A549 (cell line): ENCODE data around the gene CHST11. TPM values are rescaled to one million over a fixed set of nuclear protein-coding genes. Genes with fewer than 3 reads are reported as not detected.
A peak's percentile ranks its signal among the peaks of the same experiment; 100 is the strongest.

Experiments used
- ATAC-seq, 2 experiments: fragments of 200-7000 bp in 1 of 2; fragments of >200 bp in 1 of 2; cut with Nextera tagmentation in 1 of 2; cut with Tn5 transposase in 1 of 2; 3 replicates each; pipeline versions ENCODE4 v1.8.0 to v1.9.1; 2018 to 2020; ENCODE audit warnings: mild to moderate bottlenecking in 1 of 2, moderate library complexity in 1 of 2
- CTCF ChIA-PET: fragments of 300-600 bp; sonication (Branson Sonifier 250); formaldehyde crosslinking; extraction: SDS; loops from one replicate; lab custom pipeline; 2021; ENCODE audit warnings: antibody characterized with exemption, inconsistent platforms; lab: Yijun Ruan, JAX
- POLR2A ChIA-PET: fragments of 350-600 bp; formaldehyde crosslinking; extraction: SDS; loops from one replicate; lab custom pipeline; 2021; ENCODE audit warnings: antibody characterized with exemption, inconsistent platforms; lab: Yijun Ruan, JAX
- DNase-seq, 2 experiments: peaks; one replicate each; pipeline versions ENCODE4 v3.0.0 to v3.0.0-alpha.2; 2011 to 2016; ENCODE audit warnings: low read depth in 1 of 2, low spot score in 1 of 2
- FAIRE-seq: peaks from 2 replicates; lab custom pipeline; 2011; peaks lifted over from hg19 to GRCh38; lab: Jason Lieb, UNC
- H3K27ac ChIP-seq, 2 experiments: fragments of >200 bp; sonication (Bioruptor Twin); formaldehyde crosslinking; 3 replicates each; pipeline ENCODE4 v1.5.1; 2016 to 2017
- H3K4me1 ChIP-seq: fragments of >200 bp; sonication (Bioruptor Twin); formaldehyde crosslinking; 3 replicates; pipeline ENCODE4 v1.6.1; 2016
- H3K4me2 ChIP-seq: fragments of >200 bp; sonication (Bioruptor Twin); formaldehyde crosslinking; 3 replicates; pipeline ENCODE4 v1.6.1; 2016
- H3K4me3 ChIP-seq: fragments of >200 bp; sonication (Bioruptor Twin); formaldehyde crosslinking; 3 replicates; pipeline ENCODE4 v1.5.1; 2016
- H3K9me3 ChIP-seq: fragments of >200 bp; sonication (Bioruptor Twin); formaldehyde crosslinking; 3 replicates; pipeline ENCODE4 v1.6.1; 2016
- CBX8 ChIP-seq: fragments of 200-600 bp; sonication (generic); IDR thresholded peaks from 2 replicates; pipeline ENCODE4 v1.6.1; 2016
- CHD4 ChIP-seq: fragments of 200-600 bp; sonication (generic); IDR thresholded peaks from 2 replicates; pipeline ENCODE4 v1.6.1; 2016; ENCODE audit warnings: antibody characterized with exemption, mild to moderate bottlenecking, borderline replicate concordance
- EHF ChIP-seq: fragments of 250-450 bp; sonication (Bioruptor Pico); IDR thresholded peaks from 2 replicates; pipeline ENCODE4 v1.5.0; 2020; ENCODE audit warnings: mild to moderate bottlenecking
- EP300 ChIP-seq, 2 experiments: fragments of >200 bp; sonication (Bioruptor Twin); formaldehyde crosslinking; IDR thresholded peaks; 2 replicates in 1 of 2; 3 replicates in 1 of 2; pipeline ENCODE4 v1.6.1; 2016 to 2017
- FOSB ChIP-seq: fragments of 250-450 bp; sonication (Bioruptor Pico); IDR thresholded peaks from 2 replicates; pipeline ENCODE4 v1.5.0; 2020; ENCODE audit warnings: mild to moderate bottlenecking, moderate library complexity
- FOXS1 ChIP-seq: fragments of 250-450 bp; sonication (Bioruptor Pico); IDR thresholded peaks from 2 replicates; pipeline ENCODE4 v1.5.0; 2020; ENCODE audit warnings: mild to moderate bottlenecking, moderate library complexity
- HMGXB4 ChIP-seq: fragments of 250-450 bp; sonication (Bioruptor Pico); IDR thresholded peaks from 2 replicates; pipeline ENCODE4 v1.5.0; 2021; ENCODE audit warnings: mild to moderate bottlenecking, moderate library complexity, borderline replicate concordance
- HOXB5 ChIP-seq: fragments of 250-450 bp; sonication (Bioruptor Pico); IDR thresholded peaks from 2 replicates; pipeline ENCODE4 v1.5.0; 2020; ENCODE audit warnings: mild to moderate bottlenecking, moderate library complexity
- JUNB ChIP-seq: fragments of >200 bp; sonication (Bioruptor Twin); formaldehyde crosslinking; IDR thresholded peaks from 2 replicates; pipeline ENCODE4 v1.6.1; 2016
- KDM1A ChIP-seq: fragments of 200-600 bp; sonication (generic); IDR thresholded peaks from 2 replicates; pipeline ENCODE4 v1.6.1; 2016; ENCODE audit warnings: low read depth, mild to moderate bottlenecking
- MAFK ChIP-seq: fragments of 450-650 bp; IDR thresholded peaks from 2 replicates; pipeline ENCODE4 v1.6.1; 2014; ENCODE audit not compliant: partially characterized antibody
- MAZ ChIP-seq: fragments of 150-350 bp; IDR thresholded peaks from 2 replicates; pipeline ENCODE4 v1.6.1; 2014; ENCODE audit warnings: antibody characterized with exemption, low read depth, low read length, borderline replicate concordance
- PHF8 ChIP-seq: fragments of 200-600 bp; sonication (generic); IDR thresholded peaks from 2 replicates; pipeline ENCODE4 v1.6.1; 2016; ENCODE audit warnings: low read depth, mild to moderate bottlenecking, antibody characterized with exemption, moderate library complexity, borderline replicate concordance
- POLR2AphosphoS2 ChIP-seq: conservative IDR thresholded peaks from 2 replicates; pipeline ENCODE4 v1.6.1; 2012; ENCODE audit warnings: low read length, improper control_type of control experiment, inconsistent platforms
- RARB ChIP-seq: fragments of 250-450 bp; sonication (Bioruptor Pico); IDR thresholded peaks from 2 replicates; pipeline ENCODE4 v1.8.0; 2021; ENCODE audit warnings: mild to moderate bottlenecking, moderate library complexity
- TFCP2L1 ChIP-seq: fragments of 250-450 bp; sonication (Bioruptor Pico); IDR thresholded peaks from 2 replicates; pipeline ENCODE4 v1.5.0; 2021; ENCODE audit warnings: mild to moderate bottlenecking
- ZFP36 ChIP-seq: fragments of 450-650 bp; IDR thresholded peaks from 2 replicates; pipeline ENCODE4 v1.6.1; 2014; ENCODE audit warnings: borderline replicate concordance; ENCODE audit not compliant: partially characterized antibody
- ZSCAN20 ChIP-seq: fragments of 250-450 bp; sonication (Bioruptor Pico); IDR thresholded peaks from 2 replicates; pipeline ENCODE4 v1.8.0; 2022; ENCODE audit warnings: mild to moderate bottlenecking, moderate library complexity
- WGBS: methylation state at CpG from one replicate; pipeline ENCODE4 v1.1.6; 2017; ENCODE audit errors: missing lambda C conversion rate; 5-methylcytosine and 5-hydroxymethylcytosine counted together
- polyA plus RNA-seq, 4 experiments: library from polyadenylated mRNA; depleted of rRNA in 3 of 4; stranded (reverse); fragments of >200 nt; fragmentation: RNase III in 1 of 4; extraction: RNeasy Plus Mini Kit Qiagen cat#74134 plus additional on column Dnase treatment in 1 of 4; gene quantifications; 2 replicates in 3 of 4; 3 replicates in 1 of 4; pipeline ENCODE4 v1.2.3, GENCODE V29; 2011 to 2017
- TF ChIP-seq, protein P1 (sequence below): fragments of >200 bp; sonication (Bioruptor Twin); formaldehyde crosslinking; IDR thresholded peaks from 2 replicates; pipeline ENCODE4 v1.6.1; 2016
- TF ChIP-seq, protein P2 (sequence below): IDR thresholded peaks from 2 replicates; pipeline ENCODE4 v1.6.1; 2012; ENCODE audit warnings: low read depth, borderline replicate concordance

Gene CHST11
- polyA plus RNA-seq, 2 of the 4 experiments (the other 2 are of a cell fraction), result 19.2 to 21.8 TPM

GRCh38 chr12:104721936-104722335 lies 265.2 kb downstream of the CHST11 start (continued):
- no peak for TF ChIP-seq HMGXB4 (CRISPR knock-in tag)
- TF ChIP-seq EHF (CRISPR knock-in tag), result no peak

DNA sequence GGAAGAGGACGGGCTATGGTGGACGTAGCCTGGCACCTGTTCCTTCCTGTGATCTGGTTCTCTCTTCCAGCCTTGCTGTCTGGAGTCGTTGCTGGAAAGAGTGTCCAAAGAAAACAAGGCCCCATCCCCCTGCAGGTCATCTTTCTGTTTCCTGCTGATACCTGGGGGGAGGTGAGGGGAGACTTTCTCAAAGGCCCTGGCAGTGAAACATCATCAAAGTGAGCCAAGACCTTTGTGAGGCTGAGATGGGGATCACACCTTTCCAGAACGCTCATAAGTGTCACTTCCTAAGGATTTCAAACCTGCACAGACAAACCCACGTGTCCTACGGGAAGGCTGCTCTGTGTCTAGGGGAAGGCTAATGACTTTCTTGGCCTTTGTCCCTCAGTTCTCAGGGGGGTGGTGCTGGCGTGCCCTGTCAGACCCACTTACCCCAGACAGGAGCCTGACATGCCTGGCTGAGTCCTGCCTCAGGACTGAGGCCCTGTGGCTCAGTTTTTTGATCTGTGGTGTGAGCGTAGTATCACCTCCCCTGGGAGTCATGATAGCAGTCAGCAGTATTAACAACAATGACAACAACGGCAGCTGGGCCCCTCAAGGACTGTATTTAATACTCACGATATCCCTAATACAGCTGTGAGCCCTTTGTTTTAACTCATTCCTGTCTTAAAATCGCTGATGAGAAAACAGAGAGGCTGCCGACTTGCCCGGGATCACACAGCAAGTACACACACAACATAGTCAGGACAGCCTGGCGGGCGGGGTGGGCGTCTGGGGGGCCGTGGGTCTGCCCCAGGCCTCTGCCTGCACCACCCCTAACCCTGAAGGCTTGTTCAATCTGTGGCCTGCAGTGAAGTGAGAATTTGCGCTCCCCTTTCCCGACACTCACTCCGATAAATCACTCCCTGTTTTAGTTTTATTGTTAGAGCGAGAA lies 266.1 kb downstream of the CHST11 start:
- ATAC-seq (no peak), FAIRE-seq (no peak), DNase-seq (no peak)
- TF ChIP-seq, protein P1, sequence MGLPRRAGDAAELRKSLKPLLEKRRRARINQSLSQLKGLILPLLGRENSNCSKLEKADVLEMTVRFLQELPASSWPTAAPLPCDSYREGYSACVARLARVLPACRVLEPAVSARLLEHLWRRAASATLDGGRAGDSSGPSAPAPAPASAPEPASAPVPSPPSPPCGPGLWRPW, result no peak
- peak; percentile 7 for TF ChIP-seq ZFP36
- TF ChIP-seq, protein P2, sequence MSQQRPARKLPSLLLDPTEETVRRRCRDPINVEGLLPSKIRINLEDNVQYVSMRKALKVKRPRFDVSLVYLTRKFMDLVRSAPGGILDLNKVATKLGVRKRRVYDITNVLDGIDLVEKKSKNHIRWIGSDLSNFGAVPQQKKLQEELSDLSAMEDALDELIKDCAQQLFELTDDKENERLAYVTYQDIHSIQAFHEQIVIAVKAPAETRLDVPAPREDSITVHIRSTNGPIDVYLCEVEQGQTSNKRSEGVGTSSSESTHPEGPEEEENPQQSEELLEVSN, result no peak
- Histone ChIP-seq H3K4me2 (no peak overlapping the region), H3K4me3 (no peak overlapping the region), H3K4me1 (no peaks in the 10 kb centered on the region), H3K27ac (peak overlapping the region in 1 of 2 experiments; percentile 17; a peak in 1 of 6 replicates), H3K9me3 (no peaks in the 10 kb centered on the region)
- ChIA-PET CTCF (no interaction called here), POLR2A (no interaction called here)
- WGBS, result 86% methylated on average over 21 of the region's 21 CpGs

DNA sequence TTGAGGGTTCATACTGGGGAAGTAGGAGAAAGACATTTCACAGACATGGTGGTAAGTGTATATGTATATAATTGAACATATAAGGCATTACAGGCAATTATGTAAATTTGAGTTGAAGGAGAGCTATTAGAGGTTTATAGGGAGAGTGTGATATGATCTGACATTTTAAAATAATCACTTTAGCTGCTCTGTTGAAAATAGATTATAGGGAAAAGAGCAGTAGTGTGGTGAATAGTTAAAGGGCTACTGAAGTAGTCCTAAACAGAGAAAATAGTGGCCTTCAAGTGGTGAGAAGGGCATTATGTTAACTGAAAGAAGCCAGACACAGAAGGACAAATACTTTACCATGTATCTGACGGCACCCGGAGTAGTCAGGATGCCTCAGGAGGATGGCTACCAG lies 267.1 kb downstream of the CHST11 start:
- Histone ChIP-seq H3K4me3 (no peak overlapping the region), H3K4me1 (no peaks in the 10 kb centered on the region), H3K9me3 (no peaks in the 10 kb centered on the region), H3K27ac (no peak overlapping the region), H3K4me2 (no peak overlapping the region)
- TF ChIP-seq, protein P1, result no peak
- TF ChIP-seq CBX8 (no peak), FOSB (CRISPR knock-in tag) (no peak), KDM1A (no peak), FOXS1 (CRISPR knock-in tag) (no peak), JUNB (no peak), POLR2AphosphoS2 (no peak), CHD4 (no peak), TFCP2L1 (CRISPR knock-in tag) (no peak), MAZ (no peak), PHF8 (no peak), ZSCAN20 (CRISPR knock-in tag) (no peak), HOXB5 (CRISPR knock-in tag) (no peak), RARB (CRISPR knock-in tag) (no peak), MAFK (no peak), EP300 (IDR thresholded peaks at IDR 0.05) (no peak)
- ATAC-seq (no peak), DNase-seq (no peak), FAIRE-seq (no peak)
- WGBS, result 90% methylated on average over 2 of the region's 2 CpGs
- POLR2A ChIA-PET, result no interaction called here
- CTCF ChIA-PET, result no interaction called here
